GM23338 (cell line): ENCODE measurements around the gene DCAF16. TPM values are rescaled to one million over a fixed set of nuclear protein-coding genes. Genes with fewer than 3 reads are reported as not detected.

Experiments
- ATAC-seq: fragments of 200-7000 bp; cut with Tn5 transposase; 3 replicates; pipeline ENCODE4 v1.9.1; 2020
- DNase-seq: peaks from one replicate; pipeline ENCODE4 v3.0.0-alpha.2; 2015; ENCODE audit warnings: low spot score
- H2AFZ ChIP-seq: fragments of 200-600 bp; sonication (generic); 2 replicates; pipeline ENCODE4 v1.8.0; 2016; ENCODE audit warnings: antibody characterized with exemption, mild to moderate bottlenecking, moderate library complexity
- H3F3A ChIP-seq: fragments of 200-600 bp; sonication (generic); replicated peaks from 2 replicates; pipeline ENCODE4 v1.8.0; 2017; ENCODE audit warnings: antibody characterized with exemption, mixed run types, low read depth
- H3K27ac ChIP-seq: fragments of 200-600 bp; sonication (generic); 2 replicates; pipeline ENCODE4 v1.6.1; 2016; ENCODE audit warnings: low read depth
- H3K27me3 ChIP-seq: fragments of 200-600 bp; sonication (generic); 2 replicates; pipeline ENCODE4 v1.8.0; 2016; ENCODE audit warnings: mild to moderate bottlenecking, mixed run types, moderate library complexity; ENCODE audit not compliant: insufficient read depth
- H3K36me3 ChIP-seq: fragments of 200-600 bp; sonication (generic); 2 replicates; pipeline ENCODE4 v1.8.0; 2016; ENCODE audit warnings: mild to moderate bottlenecking; ENCODE audit not compliant: insufficient read depth
- H3K4me1 ChIP-seq: fragments of 200-600 bp; sonication (generic); 2 replicates; pipeline ENCODE4 v1.8.0; 2016; ENCODE audit warnings: mild to moderate bottlenecking, moderate library complexity; ENCODE audit not compliant: insufficient read depth
- H3K4me2 ChIP-seq: fragments of 200-600 bp; sonication (generic); 2 replicates; pipeline ENCODE4 v1.7.1; 2017; ENCODE audit warnings: mixed run types
- H3K4me3 ChIP-seq: fragments of 200-600 bp; sonication (generic); 2 replicates; pipeline ENCODE4 v1.6.1; 2016; ENCODE audit warnings: mixed run types
- H3K79me2 ChIP-seq: fragments of 200-600 bp; sonication (generic); replicated peaks from 2 replicates; pipeline ENCODE4 v1.8.0; 2017; ENCODE audit warnings: mild to moderate bottlenecking; ENCODE audit not compliant: insufficient read depth
- H3K9me2 ChIP-seq: fragments of 200-600 bp; sonication (generic); 2 replicates; pipeline ENCODE4 v1.8.0; 2017; ENCODE audit not compliant: insufficient read depth
- H4K20me1 ChIP-seq: fragments of 200-600 bp; sonication (generic); replicated peaks from 2 replicates; pipeline ENCODE4 v1.8.0; 2017; ENCODE audit warnings: mild to moderate bottlenecking; ENCODE audit not compliant: insufficient read depth
- H3K27ac Mint-ChIP-seq: 2 replicates; pipeline ENCODE4 v1.8.0; 2020; ENCODE audit warnings: inconsistent platforms, mild to moderate bottlenecking, moderate library complexity, mixed read lengths
- H3K27me3 Mint-ChIP-seq: 3 replicates; pipeline ENCODE4 v1.8.0; 2022; ENCODE audit warnings: low read depth, mild to moderate bottlenecking, moderate library complexity, mixed read lengths, inconsistent platforms; ENCODE audit not compliant: insufficient read depth, poor library complexity
- H3K36me3 Mint-ChIP-seq: 3 replicates; pipeline ENCODE4 v1.8.0; 2021; ENCODE audit warnings: low read depth, mild to moderate bottlenecking, inconsistent platforms, moderate library complexity, mixed read lengths
- H3K4me1 Mint-ChIP-seq: 3 replicates; pipeline ENCODE4 v1.8.0; 2020; ENCODE audit warnings: mild to moderate bottlenecking, inconsistent platforms, mixed read lengths
- H3K4me3 Mint-ChIP-seq: 3 replicates; pipeline ENCODE4 v1.8.0; 2021; ENCODE audit warnings: moderate library complexity, mild to moderate bottlenecking, inconsistent platforms, mixed read lengths
- H3K9me3 Mint-ChIP-seq: 3 replicates; pipeline ENCODE4 v1.8.0; 2020; ENCODE audit warnings: moderate library complexity, mild to moderate bottlenecking, inconsistent platforms, mixed read lengths
- CREB1 ChIP-seq: fragments of 250-450 bp; sonication (Bioruptor Pico); IDR thresholded peaks from 2 replicates; pipeline ENCODE4 v1.5.0; 2020; ENCODE audit warnings: low read depth, mild to moderate bottlenecking, moderate library complexity
- CTCF ChIP-seq, 2 experiments: fragments of 200-600 bp in 1 of 2; sonication (generic) in 1 of 2; conservative IDR thresholded peaks; 2 replicates each; pipeline versions ENCODE4 v1.5.1 to v1.6.1; 2016 to 2017; ENCODE audit warnings: antibody characterized with exemption in 2 of 2, low read depth in 2 of 2, mild to moderate bottlenecking in 2 of 2, moderate library complexity in 1 of 2
- ETS1 ChIP-seq: IDR thresholded peaks from 2 replicates; pipeline ENCODE4 v1.6.1; 2016; ENCODE audit warnings: antibody characterized with exemption
- EZH2 ChIP-seq: fragments of 200-600 bp; sonication (generic); IDR thresholded peaks from one replicate; pipeline ENCODE4 v1.8.0; 2017; ENCODE audit warnings: antibody characterized with exemption, mild to moderate bottlenecking, low read depth; ENCODE audit not compliant: unreplicated experiment
- EZH2phosphoT487 ChIP-seq: fragments of 200-600 bp; sonication (generic); IDR thresholded peaks from one replicate; pipeline ENCODE4 v1.8.1; 2018; ENCODE audit warnings: antibody characterized with exemption; ENCODE audit not compliant: unreplicated experiment
- JUNB ChIP-seq: IDR thresholded peaks from one replicate; pipeline ENCODE4 v1.6.1; 2016; ENCODE audit warnings: antibody characterized with exemption; ENCODE audit not compliant: unreplicated experiment
- NANOG ChIP-seq: IDR thresholded peaks from 2 replicates; pipeline ENCODE4 v1.6.1; 2016; ENCODE audit warnings: antibody characterized with exemption, borderline replicate concordance
- POLR2AphosphoS5 ChIP-seq: IDR thresholded peaks from 2 replicates; pipeline ENCODE4 v1.6.1; 2016; ENCODE audit warnings: antibody characterized with exemption, low read depth
- REST ChIP-seq: IDR thresholded peaks from one replicate; pipeline ENCODE4 v1.6.1; 2018; ENCODE audit warnings: antibody characterized with exemption; ENCODE audit not compliant: unreplicated experiment
- STAT1 ChIP-seq: IDR thresholded peaks from one replicate; pipeline ENCODE4 v1.6.1; 2016; ENCODE audit warnings: antibody characterized with exemption; ENCODE audit not compliant: unreplicated experiment
- ZNF114 ChIP-seq: fragments of 250-450 bp; sonication (Bioruptor Pico); IDR thresholded peaks from 2 replicates; pipeline ENCODE4 v1.5.0; 2020; ENCODE audit warnings: mild to moderate bottlenecking, moderate library complexity
- ZNF331 ChIP-seq: fragments of 250-450 bp; sonication (Bioruptor Pico); IDR thresholded peaks from 2 replicates; pipeline ENCODE4 v1.5.0; 2020; ENCODE audit warnings: low read depth, mild to moderate bottlenecking, moderate library complexity
- ZNF462 ChIP-seq: fragments of 250-450 bp; sonication (Bioruptor Pico); IDR thresholded peaks from 2 replicates; pipeline ENCODE4 v1.5.0; 2020; ENCODE audit warnings: mild to moderate bottlenecking, moderate library complexity
- polyA plus RNA-seq: library from polyadenylated mRNA; unstranded; fragments of >200 nt; fragmentation: Nextera tagmentation; extraction: Ambion mirVana; gene quantifications from 2 replicates; pipeline ENCODE4 v1.2.1, GENCODE V29; 2016
- total RNA-seq: library from RNA; depleted of rRNA; stranded (reverse); fragments of >200 nt; shearing (Covaris generic); gene quantifications from 2 replicates; pipeline ENCODE4 v1.2.3, GENCODE V29; 2014

Gene DCAF16
- total and polyA plus RNA-seq, 2 experiments from 2014 or later: 28.7 to 46.3 TPM

- Mint-ChIP-seq H3K36me3 (peaks cover 75% of the 10 kb centered on the region), H3K27ac (no peak overlapping the region), H3K9me3 (no peaks in the 10 kb centered on the region), H3K27me3 (peaks cover 4% of the 10 kb centered on the region), H3K4me3 (no peak overlapping the region), H3K4me1 (peaks cover 21% of the 10 kb centered on the region)
- Histone ChIP-seq H3K4me2 (no peak overlapping the region), H3K4me1 (peaks cover 22% of the 10 kb centered on the region), H3K27ac (no peak overlapping the region), H3F3A (no peaks in the 10 kb centered on the region), H2AFZ (no peak overlapping the region), H3K36me3 (peaks cover 47% of the 10 kb centered on the region), H3K27me3 (no peaks in the 10 kb centered on the region), H3K4me3 (no peak overlapping the region), H3K9me2 (no peaks in the 10 kb centered on the region), H4K20me1 (peaks cover 66% of the 10 kb centered on the region), H3K79me2 (peaks cover 85% of the 10 kb centered on the region)
- no peak for DNase-seq
- no peak for TF ChIP-seq STAT1
- TF ChIP-seq CTCF (conservative IDR thresholded peaks at IDR 0.05; ENCODE audit: low read depth in 2 of 2): no peak
- TF ChIP-seq CREB1 (CRISPR knock-in tag): no peak
- TF ChIP-seq JUNB: no peak
- TF ChIP-seq REST: no peak
- TF ChIP-seq ZNF114 (CRISPR knock-in tag): no peak
- TF ChIP-seq NANOG: no peak
- no peak for TF ChIP-seq EZH2
- TF ChIP-seq EZH2phosphoT487: no peak
- no peak for TF ChIP-seq ZNF462 (CRISPR knock-in tag)
- TF ChIP-seq ZNF331: no peak
- TF ChIP-seq POLR2AphosphoS5: no peak
- TF ChIP-seq ETS1: no peak
- no peak for ATAC-seq
These were observed 4.9 kb downstream of the DCAF16 start for GRCh38 chr4:17805580-17806155.
